ENCODE measurements around the gene LAMA2. TPM values are rescaled to one million over a fixed set of nuclear protein-coding genes. Genes with fewer than 3 reads are reported as not detected.

LAMA2 gene
- total RNA-seq, 1 experiment from 2014 or later, result 2.2 TPM

DNA sequence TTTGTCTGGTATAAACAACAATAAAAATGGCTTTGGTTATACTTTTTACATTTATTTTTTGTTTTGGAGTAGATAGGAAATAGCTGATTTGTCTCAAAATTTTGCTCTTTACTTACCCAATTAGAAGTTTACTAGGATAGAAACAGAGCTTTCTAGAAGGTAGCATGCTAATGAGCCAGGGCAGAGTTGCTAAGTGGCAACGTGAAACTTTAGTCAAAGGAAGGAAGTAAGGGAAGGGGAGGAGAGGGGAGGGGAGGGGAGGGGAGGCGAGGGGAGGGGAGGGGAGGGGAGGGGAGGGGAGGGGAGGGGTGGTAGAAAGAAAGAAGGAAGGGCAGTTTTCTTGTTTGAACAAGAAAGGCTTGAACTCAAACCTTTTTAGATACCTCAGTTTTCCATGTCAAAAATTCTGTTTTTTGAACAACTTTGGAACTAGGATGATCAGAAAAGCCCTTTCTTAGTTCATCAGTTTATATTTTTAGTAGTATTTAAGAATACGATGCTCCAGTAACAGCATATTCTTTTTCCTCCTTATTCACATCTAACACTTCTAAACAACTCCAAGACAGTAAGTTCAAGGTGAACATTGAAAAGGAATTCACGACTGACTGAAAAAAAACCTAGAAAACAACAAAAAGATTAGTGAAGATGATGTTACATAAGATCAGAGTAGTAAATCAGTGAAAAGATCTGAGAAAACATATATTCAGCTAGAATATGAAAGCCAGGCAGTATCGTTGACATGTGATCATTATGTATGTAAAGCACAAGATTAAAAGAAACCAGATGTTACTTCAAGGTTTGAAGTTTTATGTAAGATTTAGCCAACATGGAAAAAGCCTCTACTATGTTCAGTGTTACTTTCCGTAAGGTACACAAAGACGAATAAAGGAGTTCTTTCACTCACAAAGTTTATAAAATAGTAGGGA is 563.6 kb downstream of the LAMA2 start:
- BruUV-seq (replicated peaks), result no TSS peak
- TF ChIP-seq, protein P1, sequence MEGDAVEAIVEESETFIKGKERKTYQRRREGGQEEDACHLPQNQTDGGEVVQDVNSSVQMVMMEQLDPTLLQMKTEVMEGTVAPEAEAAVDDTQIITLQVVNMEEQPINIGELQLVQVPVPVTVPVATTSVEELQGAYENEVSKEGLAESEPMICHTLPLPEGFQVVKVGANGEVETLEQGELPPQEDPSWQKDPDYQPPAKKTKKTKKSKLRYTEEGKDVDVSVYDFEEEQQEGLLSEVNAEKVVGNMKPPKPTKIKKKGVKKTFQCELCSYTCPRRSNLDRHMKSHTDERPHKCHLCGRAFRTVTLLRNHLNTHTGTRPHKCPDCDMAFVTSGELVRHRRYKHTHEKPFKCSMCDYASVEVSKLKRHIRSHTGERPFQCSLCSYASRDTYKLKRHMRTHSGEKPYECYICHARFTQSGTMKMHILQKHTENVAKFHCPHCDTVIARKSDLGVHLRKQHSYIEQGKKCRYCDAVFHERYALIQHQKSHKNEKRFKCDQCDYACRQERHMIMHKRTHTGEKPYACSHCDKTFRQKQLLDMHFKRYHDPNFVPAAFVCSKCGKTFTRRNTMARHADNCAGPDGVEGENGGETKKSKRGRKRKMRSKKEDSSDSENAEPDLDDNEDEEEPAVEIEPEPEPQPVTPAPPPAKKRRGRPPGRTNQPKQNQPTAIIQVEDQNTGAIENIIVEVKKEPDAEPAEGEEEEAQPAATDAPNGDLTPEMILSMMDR (IDR thresholded peaks at IDR 0.05; ENCODE audit: unreplicated experiment), result no peak
- CTCF ChIA-PET, result no interaction called here
- H3K9me3 Mint-ChIP-seq (ENCODE audit: unreplicated experiment), result no peaks in the 10 kb centered on the region
- no peaks in the 10 kb centered on the region for H3K36me3 Mint-ChIP-seq (ENCODE audit: insufficient read depth, unreplicated experiment)
- intact Hi-C loops (cut with micrococcal nuclease), result no loop called here
- no peak overlapping the region for H3K27ac Mint-ChIP-seq (ENCODE audit: low read depth, unreplicated experiment)
- no peak for DNase-seq (ENCODE audit: unreplicated experiment)
- peaks cover 14% of the 10 kb centered on the region for H3K4me1 Mint-ChIP-seq (ENCODE audit: insufficient read depth, unreplicated experiment)
- no peaks in the 10 kb centered on the region for H3K27me3 Mint-ChIP-seq (ENCODE audit: insufficient read depth, unreplicated experiment)
- POLR2A ChIA-PET, result no interaction called here
- no peak overlapping the region for H3K4me3 Mint-ChIP-seq (ENCODE audit: unreplicated experiment)

DNA sequence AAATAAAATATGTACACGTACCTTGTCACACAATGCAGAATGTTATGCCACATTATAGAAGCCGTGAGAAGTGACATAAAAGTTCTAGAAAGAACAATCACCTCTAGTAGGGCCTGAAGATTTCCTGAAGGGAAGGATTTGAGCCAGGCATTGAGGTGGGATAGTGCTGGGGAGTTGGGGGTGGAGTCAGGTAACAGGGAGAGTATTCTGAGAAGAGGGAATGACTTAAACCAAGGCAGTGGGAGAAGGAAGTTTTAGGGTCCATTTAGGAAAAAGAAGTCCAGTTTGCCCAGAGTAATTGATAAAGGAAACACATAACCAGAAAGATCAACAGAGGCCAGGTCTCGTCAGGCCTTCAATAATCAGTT is 564.2 kb downstream of the LAMA2 start:
- TF ChIP-seq, protein P1 (IDR thresholded peaks at IDR 0.05; ENCODE audit: unreplicated experiment), result no peak
- POLR2A ChIA-PET, result no interaction called here
- DNase-seq (ENCODE audit: unreplicated experiment), result no peak
- Mint-ChIP-seq H3K9me3 (ENCODE audit: unreplicated experiment) (no peaks in the 10 kb centered on the region), H3K4me3 (ENCODE audit: unreplicated experiment) (no peak overlapping the region), H3K27me3 (ENCODE audit: insufficient read depth, unreplicated experiment) (no peaks in the 10 kb centered on the region), H3K27ac (ENCODE audit: low read depth, unreplicated experiment) (no peak overlapping the region), H3K4me1 (ENCODE audit: insufficient read depth, unreplicated experiment) (peaks cover 14% of the 10 kb centered on the region), H3K36me3 (ENCODE audit: insufficient read depth, unreplicated experiment) (no peaks in the 10 kb centered on the region)
- intact Hi-C loops (cut with micrococcal nuclease), result no loop called here
- CTCF ChIA-PET, result no interaction called here
- no TSS peak for BruUV-seq (replicated peaks)

DNA sequence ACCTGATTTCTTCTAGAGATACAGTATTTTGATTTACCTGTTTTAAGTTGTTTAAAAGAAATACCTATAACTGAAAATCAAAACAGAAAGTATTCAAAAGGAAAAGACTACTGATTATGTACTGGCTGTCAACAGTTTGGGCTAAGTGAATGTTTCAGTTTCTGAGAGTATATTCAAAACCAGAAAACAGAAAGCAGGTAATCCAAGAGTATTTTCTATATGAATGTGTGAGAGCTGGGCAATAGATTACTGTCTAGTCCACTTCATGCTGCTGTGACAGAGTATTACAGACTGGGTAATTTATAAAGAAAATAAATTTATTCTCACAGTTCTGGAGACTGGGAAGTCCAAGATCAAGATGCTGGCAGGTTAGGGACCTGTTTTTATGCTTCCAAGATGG is 566.0 kb downstream of the LAMA2 start:
- H3K36me3 Mint-ChIP-seq (ENCODE audit: insufficient read depth, unreplicated experiment), result no peaks in the 10 kb centered on the region
- ChIA-PET POLR2A (no interaction called here), CTCF (no interaction called here)
- intact Hi-C loops (cut with micrococcal nuclease), result no loop called here
- TF ChIP-seq, protein P1 (IDR thresholded peaks at IDR 0.05; ENCODE audit: unreplicated experiment), result no peak
- BruUV-seq (replicated peaks), result no TSS peak
- peaks cover 14% of the 10 kb centered on the region for H3K4me1 Mint-ChIP-seq (ENCODE audit: insufficient read depth, unreplicated experiment)
- no peak overlapping the region for H3K27ac Mint-ChIP-seq (ENCODE audit: low read depth, unreplicated experiment)
- no peaks in the 10 kb centered on the region for H3K9me3 Mint-ChIP-seq (ENCODE audit: unreplicated experiment)
- no peak overlapping the region for H3K4me3 Mint-ChIP-seq (ENCODE audit: unreplicated experiment)
- H3K27me3 Mint-ChIP-seq (ENCODE audit: insufficient read depth, unreplicated experiment), result no peaks in the 10 kb centered on the region
- no peak for DNase-seq (ENCODE audit: unreplicated experiment)

DNA sequence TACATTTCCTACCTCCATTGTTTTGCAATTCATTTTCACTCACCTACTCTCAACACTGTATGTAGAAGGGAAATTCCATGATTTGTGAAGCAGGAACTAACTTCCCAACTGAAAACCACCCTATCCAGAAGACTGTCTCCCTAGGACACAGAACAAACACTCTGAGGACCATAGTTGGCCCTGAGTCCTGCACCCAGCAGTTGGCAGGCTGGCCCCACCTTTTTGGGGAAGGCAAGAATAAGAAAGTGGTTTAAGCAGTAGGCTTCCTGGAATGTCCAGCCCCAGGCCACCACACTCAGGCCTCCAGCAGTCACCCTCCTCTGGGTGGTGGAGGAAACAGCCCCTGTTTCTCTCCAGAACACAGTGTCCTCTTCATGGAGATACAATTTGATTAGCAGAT is 568.2 kb downstream of the LAMA2 start:
- Mint-ChIP-seq H3K27ac (ENCODE audit: low read depth, unreplicated experiment) (no peak overlapping the region), H3K9me3 (ENCODE audit: unreplicated experiment) (no peaks in the 10 kb centered on the region), H3K36me3 (ENCODE audit: insufficient read depth, unreplicated experiment) (no peaks in the 10 kb centered on the region), H3K4me1 (ENCODE audit: insufficient read depth, unreplicated experiment) (peaks cover 14% of the 10 kb centered on the region), H3K4me3 (ENCODE audit: unreplicated experiment) (no peak overlapping the region), H3K27me3 (ENCODE audit: insufficient read depth, unreplicated experiment) (no peaks in the 10 kb centered on the region)
- no peak for DNase-seq (ENCODE audit: unreplicated experiment)
- TF ChIP-seq, protein P1 (IDR thresholded peaks at IDR 0.05; ENCODE audit: unreplicated experiment), result no peak
- no TSS peak for BruUV-seq (replicated peaks)
- CTCF ChIA-PET, result no interaction called here
- intact Hi-C loops (cut with micrococcal nuclease), result no loop called here
- POLR2A ChIA-PET, result no interaction called here
